Measurements from ENCODE around the gene DMAC2L.

- no peak for TF ChIP-seq EZH2 (IDR thresholded peaks at IDR 0.05; ENCODE audit: borderline replicate concordance, insufficient read depth, low read depth, low read length, poor library complexity, severe bottlenecking)
- TF ChIP-seq, protein P1, sequence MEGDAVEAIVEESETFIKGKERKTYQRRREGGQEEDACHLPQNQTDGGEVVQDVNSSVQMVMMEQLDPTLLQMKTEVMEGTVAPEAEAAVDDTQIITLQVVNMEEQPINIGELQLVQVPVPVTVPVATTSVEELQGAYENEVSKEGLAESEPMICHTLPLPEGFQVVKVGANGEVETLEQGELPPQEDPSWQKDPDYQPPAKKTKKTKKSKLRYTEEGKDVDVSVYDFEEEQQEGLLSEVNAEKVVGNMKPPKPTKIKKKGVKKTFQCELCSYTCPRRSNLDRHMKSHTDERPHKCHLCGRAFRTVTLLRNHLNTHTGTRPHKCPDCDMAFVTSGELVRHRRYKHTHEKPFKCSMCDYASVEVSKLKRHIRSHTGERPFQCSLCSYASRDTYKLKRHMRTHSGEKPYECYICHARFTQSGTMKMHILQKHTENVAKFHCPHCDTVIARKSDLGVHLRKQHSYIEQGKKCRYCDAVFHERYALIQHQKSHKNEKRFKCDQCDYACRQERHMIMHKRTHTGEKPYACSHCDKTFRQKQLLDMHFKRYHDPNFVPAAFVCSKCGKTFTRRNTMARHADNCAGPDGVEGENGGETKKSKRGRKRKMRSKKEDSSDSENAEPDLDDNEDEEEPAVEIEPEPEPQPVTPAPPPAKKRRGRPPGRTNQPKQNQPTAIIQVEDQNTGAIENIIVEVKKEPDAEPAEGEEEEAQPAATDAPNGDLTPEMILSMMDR (IDR thresholded peaks at IDR 0.05): no peak
Observed at GRCh38 chr14:50353126-50353525, 41.0 kb downstream of the DMAC2L start.
